ENCODE results near the gene SLC25A31. TPM values are rescaled to one million over a fixed set of nuclear protein-coding genes. Genes with fewer than 3 reads are reported as not detected.

Gene SLC25A31
- not detected for total RNA-seq
- long read RNA-seq, result 0 reads

- intact Hi-C loops (cut with micrococcal nuclease), result no loop called here
- ATAC-seq (no peak), DNase-seq (no peak)
Measured at GRCh38 chr4:127730142-127730913, at the start of gene SLC25A31. Gene SLC25A31 (plus strand): TSS chr4:127730400. CDS start chr4:127730546, 146 bp downstream.

DNA sequence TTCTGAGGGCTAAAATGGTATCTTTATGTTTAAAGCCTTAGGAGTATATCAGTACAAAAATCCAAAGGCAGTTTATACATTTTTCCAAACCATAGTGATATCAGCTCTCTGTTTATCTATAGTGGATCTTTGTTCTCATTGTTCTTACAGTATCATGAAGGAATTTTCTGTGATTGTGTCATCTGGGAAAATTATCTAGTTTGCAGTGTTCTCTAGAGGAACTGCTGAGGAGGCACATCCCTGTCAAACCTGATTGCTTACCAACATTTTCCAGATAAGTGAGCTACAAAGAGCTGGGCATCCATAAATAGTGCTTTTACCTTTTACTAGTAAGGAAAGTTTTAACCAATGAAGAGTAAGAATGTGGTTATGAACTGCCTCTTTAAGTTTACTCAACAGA is 44.9 kb upstream of the SLC25A31 start:
- ATAC-seq, result no peak
- no peak for DNase-seq
- intact Hi-C loops (cut with micrococcal nuclease), result no loop called here

DNA sequence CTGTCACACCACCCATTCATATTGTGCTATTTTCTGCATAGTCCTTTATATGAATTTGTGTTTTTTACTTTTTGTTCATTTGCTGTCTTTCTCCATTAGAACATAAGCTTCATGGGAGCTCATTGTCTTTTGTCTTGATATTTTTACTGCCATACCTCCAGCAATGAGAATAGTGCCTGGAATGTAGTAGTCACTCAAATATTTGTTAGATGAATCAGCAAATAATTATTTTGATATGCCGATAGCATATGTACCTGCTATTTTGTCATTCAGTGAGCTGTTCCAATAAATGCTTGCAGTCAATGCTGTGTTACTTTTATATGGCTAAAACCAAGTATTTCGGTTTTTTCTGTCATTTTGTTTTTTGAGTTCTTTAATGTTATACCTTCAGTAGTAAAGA is 43.5 kb upstream of the SLC25A31 start:
- intact Hi-C loops (cut with micrococcal nuclease), result no loop called here
- ATAC-seq (no peak), DNase-seq (no peak)

DNA sequence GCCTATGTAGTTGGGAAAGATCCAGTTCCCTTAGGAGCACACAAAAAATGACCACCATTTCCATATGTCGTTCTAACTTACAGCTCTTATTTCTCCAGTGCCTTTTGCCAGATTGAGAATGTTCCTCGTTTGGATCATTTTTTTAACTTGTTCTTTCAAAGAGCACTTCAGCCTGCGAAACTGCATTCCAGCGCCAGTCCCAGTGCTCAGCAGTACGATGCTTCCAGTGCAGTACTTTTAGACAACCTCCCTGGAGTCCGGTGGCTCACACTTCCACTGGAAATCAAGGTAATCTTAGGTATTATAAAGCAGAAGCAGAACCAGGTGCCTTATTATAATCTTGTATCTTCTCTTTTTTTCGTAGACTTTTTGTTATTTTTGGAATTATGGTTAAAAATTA is 42.6 kb upstream of the SLC25A31 start:
- no peak for ATAC-seq
- intact Hi-C loops (cut with micrococcal nuclease), result no loop called here

DNA sequence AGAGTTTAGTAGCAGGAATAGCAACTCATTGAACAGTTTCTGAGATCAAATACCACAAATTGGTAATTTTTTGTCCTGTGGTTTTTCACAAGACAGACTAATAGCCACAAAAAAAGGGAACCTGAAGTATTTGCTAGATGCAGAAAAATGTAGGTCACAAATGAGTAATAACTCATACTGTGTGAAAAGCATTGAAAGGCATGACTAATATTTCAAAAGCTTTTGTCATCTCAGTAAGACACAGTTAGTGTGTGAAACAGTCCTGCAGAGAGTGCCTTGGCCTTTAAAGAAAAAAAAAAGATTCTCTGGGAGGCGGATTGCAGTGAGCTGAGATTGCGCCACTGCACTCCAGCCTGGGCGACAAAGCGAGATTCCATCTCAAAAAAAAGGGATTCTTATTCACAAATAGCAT is 31.4 kb upstream of the SLC25A31 start:
- intact Hi-C loops (cut with micrococcal nuclease), result no loop called here
- no peak for ATAC-seq
- no peak for DNase-seq

More for the DNA sequence above, 42.6 kb upstream of the SLC25A31 start:
- no peak for DNase-seq

DNA sequence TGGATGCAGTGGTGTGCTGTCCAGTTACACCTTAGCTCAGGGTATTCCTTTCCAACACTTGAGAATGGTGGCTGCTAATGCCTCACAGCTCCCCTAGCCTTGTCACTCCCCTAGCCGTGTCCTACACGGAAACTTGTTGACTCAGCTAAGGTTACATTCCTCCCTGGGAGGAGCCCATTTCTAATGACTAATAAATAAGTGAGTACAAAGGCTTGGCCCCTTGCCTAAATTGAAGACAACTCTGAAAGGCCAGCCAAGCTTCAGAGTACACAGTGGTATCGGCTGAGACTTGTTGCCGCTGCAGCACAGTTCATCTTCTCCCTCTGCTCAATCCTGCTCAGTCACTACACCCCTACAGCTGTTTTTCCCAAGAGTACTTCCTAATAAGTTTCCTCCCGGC is 21.2 kb upstream of the SLC25A31 start:
- peak; percentile 78 for ATAC-seq
- intact Hi-C loops (cut with micrococcal nuclease), result no loop called here
- no peak for DNase-seq

DNA sequence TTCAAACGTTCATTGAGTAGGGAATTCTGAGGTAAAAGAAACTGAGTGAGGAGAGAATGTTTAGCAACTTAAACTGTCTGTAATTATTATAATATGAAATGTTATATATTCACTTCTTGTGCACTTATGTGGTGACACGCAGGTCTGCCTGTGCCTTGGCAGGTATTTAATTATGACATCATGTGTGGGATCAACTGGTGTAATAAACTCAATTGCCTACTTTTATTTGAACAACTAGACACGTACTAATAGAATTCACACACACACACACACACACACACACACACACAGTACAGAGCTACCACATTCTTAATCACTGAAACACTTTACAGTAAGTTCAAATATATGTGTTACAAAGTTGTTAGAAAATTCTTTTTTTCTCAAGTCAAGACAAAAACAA is 20.7 kb upstream of the SLC25A31 start:
- DNase-seq (no peak), ATAC-seq (no peak)
- intact Hi-C loops (cut with micrococcal nuclease), result no loop called here

DNA sequence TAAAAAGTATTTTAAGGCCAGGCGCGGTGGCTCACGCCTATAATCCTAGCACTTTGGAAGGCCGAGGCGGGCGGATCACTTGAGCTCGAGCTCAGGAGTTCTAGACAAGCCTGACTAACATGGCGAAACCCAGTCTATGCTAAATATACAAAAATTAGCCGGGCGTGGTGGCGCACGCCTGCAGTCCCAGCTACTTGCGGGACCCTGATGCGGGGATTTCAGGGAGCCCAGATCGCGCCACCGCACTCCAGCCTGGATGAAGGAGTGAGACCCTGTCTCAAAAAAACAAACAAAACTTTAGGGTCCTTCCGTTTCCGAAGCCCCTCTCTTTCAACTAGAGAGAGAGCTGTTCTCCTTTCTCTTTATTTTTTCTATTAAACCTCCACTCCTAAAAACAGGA is 1.2 kb downstream of the SLC25A31 start:
- intact Hi-C loops (cut with micrococcal nuclease), result no loop called here
- ATAC-seq (no peak), DNase-seq (no peak)

DNA sequence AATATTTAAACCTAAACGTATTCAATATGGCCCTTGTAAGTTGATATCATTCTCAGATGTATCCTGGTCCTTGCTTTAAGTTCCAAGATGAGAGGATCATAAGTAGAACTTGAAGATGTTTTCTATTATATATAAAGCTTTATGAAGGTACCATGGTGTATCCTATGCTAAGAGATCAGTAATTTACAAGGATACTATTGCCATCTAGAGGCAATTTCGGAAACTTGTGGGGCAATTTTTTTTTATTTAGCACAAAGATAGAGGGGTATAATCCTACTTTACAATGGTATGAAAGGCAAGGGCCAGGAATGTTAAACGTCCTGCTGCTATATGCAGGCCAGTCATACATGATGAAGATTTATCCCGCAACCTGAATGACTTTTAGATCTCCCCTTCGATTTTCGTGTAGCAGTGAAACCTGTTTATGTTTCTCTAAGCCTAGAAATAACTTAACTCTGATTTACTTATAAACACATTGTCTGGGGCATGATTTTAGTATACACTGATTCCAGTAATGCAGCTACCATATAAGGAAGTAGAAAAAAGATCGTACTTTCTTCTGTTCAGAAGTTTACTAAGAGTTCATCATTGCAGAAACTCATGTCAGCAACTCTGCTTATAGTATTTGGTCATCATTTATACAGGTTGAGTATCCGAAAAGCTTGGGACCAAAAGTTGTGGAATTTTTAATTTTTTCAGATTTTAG is 2.6 kb downstream of the SLC25A31 start:
- intact Hi-C loops (cut with micrococcal nuclease), result loop anchor here (1.0 kb wide), 1 partner anchor 127 kb away; no protein-coding TSS in a partner anchor
- ATAC-seq, result peak; percentile 19

DNA sequence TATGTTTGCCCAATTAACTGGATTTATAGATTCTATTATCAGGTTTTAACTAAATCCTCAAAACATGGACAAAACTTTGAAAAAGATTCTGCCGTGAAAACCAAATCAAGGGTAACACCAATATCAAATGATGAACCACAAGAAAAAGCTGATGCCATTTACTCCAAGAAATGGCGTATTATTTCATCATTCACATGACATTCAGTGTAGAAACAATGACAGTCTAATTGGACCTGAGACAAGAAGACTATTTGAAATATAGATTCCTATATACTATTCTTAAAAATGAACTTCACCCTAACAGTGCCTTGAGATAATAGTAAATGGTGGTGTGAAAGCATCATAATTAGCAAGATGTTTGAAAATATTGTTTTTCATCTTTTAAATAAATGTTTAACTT is 4.8 kb downstream of the SLC25A31 start:
- no peak for ATAC-seq
- intact Hi-C loops (cut with micrococcal nuclease), result no loop called here
- no peak for DNase-seq

More for the DNA sequence above, 2.6 kb downstream of the SLC25A31 start:
- DNase-seq, result no peak

GRCh38 chr4:127737295-127737694 is 7.1 kb downstream of the SLC25A31 start:
- DNase-seq (no peak), ATAC-seq (no peak)
- intact Hi-C loops (cut with micrococcal nuclease), result no loop called here

- DNase-seq (no peak), ATAC-seq (no peak)
- intact Hi-C loops (cut with micrococcal nuclease), result no loop called here
Measured at GRCh38 chr4:127741247-127741646, 11.0 kb downstream of the SLC25A31 start.

DNA sequence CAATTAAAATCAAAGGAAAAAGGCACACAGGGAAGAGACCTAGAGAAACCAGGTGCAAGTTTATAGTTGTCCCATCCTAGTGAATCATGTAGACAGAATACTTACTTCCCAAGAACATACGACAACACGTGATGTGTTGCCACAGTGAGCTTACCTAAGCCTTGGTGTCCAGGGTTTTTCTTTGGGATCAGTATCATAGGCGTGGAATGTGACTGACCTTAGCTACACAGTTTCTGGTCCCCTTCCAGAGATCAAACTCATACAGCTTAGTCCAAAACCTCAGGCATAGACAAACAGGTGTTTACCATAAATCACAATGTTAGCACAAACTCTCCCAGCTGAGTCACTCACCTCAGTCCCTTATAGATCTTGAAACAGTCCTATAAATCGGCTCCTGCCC is 17.7 kb downstream of the SLC25A31 start:
- DNase-seq, result no peak
- ATAC-seq, result no peak
- intact Hi-C loops (cut with micrococcal nuclease), result no loop called here

DNA sequence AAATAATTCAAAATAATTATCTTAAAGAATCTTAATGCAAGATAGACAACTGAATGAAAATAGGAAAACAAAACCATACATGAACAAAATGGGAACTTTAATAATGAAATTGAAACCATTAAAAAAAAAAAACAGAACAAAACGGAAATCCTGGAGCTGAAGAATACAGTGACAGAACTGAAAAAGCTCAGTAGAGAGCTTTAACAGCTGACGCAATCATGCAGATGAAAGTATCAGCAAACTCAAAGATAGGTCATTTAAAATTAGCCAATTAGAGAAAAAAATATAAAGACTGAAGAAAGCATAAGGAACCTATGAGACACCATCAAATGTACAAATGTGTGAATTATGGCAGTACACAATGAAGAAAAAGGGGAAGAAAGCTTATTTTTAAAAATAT is 18.8 kb downstream of the SLC25A31 start:
- intact Hi-C loops (cut with micrococcal nuclease), result no loop called here
- ATAC-seq (no peak), DNase-seq (no peak)

DNA sequence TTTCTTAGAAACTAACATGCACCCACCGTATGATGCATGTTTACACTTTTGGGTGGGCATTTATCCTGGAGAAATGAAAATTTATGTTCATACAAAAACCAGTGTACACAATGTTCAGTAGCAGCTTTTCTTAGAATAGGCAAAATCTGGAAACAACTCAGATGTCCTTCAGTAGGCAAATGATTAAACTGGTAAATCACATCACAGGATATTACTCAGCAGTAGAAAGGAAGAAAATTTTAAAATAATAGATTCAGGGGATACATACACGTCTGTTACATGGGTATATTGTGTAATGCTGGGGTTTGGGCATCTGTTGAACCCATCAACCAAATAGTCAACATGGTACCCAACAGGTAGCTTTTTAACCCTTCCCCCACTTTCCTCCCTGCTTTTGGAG is 26.7 kb downstream of the SLC25A31 start:
- DNase-seq, result no peak
- intact Hi-C loops (cut with micrococcal nuclease), result no loop called here
- no peak for ATAC-seq

DNA sequence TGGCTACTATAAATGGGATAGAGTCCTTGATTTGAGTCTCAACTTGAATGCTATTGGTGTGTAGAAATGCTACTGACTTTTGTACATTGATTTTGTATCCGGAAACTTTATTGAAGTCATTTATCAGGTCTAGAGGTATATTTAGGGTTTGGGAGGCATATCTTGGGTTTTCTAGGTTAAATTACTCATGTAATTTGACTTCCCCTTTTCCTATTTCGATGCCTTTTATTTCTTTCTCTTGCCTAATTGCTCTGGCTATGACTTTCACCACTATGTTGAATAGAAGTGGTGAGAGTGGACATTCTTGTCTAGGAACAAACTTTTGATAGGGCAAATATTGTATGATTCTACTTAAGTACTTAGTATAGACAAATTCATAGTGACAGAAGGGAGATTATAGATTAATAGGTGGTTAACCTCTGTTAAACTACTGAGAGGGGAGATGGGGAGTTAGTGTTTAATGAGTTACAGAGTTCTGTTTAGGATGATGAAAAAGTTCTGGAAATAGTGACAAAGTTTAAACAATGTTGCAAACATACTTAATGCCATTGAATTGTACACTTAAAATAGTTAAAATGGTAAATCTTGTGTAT is 29.1 kb downstream of the SLC25A31 start:
- intact Hi-C loops (cut with micrococcal nuclease), result no loop called here
- no peak for ATAC-seq
- no peak for DNase-seq

- DNase-seq (no peak), ATAC-seq (no peak)
- intact Hi-C loops (cut with micrococcal nuclease), result no loop called here
Measured at GRCh38 chr4:127759893-127760292, 29.7 kb downstream of the SLC25A31 start.

- no peak for DNase-seq
- intact Hi-C loops (cut with micrococcal nuclease), result no loop called here
- no peak for ATAC-seq
Measured at GRCh38 chr4:127771535-127772275, 41.5 kb downstream of the SLC25A31 start.

GRCh38 chr4:127772769-127773671 is 42.8 kb downstream of the SLC25A31 start:
- intact Hi-C loops (cut with micrococcal nuclease), result no loop called here
- no peak for DNase-seq
- ATAC-seq, result no peak
